ENCODE data around the gene APOA5.
"Not testable (repeated sequence)": the region's sequence is repeated elsewhere in the genome, so short reads cannot be mapped to it uniquely, and the experiment has no call there.

APOA5 gene

DNA sequence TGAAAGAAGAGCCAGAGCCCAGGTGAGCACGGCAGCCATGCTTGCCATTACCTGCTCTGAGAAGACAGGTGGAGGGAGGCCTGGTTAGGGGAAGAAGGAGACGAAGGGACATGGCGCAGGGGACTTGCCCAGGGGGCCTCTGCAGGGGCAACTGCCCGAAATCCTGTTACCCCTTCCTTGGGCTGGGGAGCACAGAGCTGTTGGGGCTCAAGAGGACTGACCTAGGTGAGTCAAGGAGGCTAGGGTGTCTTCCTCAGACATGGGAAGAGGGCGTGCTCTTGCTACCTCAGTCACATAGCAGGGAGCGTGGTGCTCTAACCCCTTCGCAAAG lies at the start of gene APOA5:
TSS of gene APOA5 (minus strand) at position 67 of the 331 bp plus-strand sequence. CDS start at position 48, 19 bp downstream.
- in situ Hi-C loops (cut with MboI; ENCODE audit: low pct_unique_long_range_greater_than_20kb, low sequenced_read_pairs), result no loop called here
- no peak for DNase-seq

DNA sequence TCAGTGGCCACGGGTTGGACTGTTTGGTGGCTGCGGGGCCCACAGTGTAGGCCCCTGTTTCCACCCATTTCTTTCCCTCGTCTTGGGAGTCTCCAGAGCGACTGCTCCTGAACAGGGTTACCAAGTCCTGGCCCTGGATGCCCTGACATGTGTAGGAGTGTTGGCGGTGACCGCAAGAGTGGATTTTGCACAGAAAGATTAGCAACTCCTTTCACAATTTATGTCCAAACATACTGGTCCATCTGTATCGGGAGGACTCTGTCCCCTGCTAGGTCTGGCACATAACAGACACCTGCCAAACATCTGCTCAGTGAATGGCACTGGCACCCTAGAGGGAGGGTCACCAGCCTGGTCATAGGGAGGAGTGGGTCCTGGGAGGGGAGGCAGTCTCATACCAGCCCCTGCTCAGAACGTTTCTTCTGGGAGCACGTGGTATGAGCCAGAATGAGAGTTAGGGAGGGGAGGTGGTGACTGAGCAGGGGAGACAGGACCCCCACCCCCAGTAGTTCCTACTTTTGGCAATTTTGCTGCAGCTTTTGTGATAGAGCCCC lies 49.1 kb upstream of the APOA5 start:
- in situ Hi-C loops (cut with MboI; ENCODE audit: low pct_unique_long_range_greater_than_20kb, low sequenced_read_pairs), result no loop called here
- no peak for DNase-seq

GRCh38 chr11:116840224-116840745 lies 48.6 kb upstream of the APOA5 start:
- in situ Hi-C loops (cut with MboI; ENCODE audit: low pct_unique_long_range_greater_than_20kb, low sequenced_read_pairs), result no loop called here
- DNase-seq, result no peak

- in situ Hi-C loops (cut with MboI; ENCODE audit: low pct_unique_long_range_greater_than_20kb, low sequenced_read_pairs), result no loop called here
- DNase-seq, result no peak
Observed at GRCh38 chr11:116838321-116839084, 46.8 kb upstream of the APOA5 start.

DNA sequence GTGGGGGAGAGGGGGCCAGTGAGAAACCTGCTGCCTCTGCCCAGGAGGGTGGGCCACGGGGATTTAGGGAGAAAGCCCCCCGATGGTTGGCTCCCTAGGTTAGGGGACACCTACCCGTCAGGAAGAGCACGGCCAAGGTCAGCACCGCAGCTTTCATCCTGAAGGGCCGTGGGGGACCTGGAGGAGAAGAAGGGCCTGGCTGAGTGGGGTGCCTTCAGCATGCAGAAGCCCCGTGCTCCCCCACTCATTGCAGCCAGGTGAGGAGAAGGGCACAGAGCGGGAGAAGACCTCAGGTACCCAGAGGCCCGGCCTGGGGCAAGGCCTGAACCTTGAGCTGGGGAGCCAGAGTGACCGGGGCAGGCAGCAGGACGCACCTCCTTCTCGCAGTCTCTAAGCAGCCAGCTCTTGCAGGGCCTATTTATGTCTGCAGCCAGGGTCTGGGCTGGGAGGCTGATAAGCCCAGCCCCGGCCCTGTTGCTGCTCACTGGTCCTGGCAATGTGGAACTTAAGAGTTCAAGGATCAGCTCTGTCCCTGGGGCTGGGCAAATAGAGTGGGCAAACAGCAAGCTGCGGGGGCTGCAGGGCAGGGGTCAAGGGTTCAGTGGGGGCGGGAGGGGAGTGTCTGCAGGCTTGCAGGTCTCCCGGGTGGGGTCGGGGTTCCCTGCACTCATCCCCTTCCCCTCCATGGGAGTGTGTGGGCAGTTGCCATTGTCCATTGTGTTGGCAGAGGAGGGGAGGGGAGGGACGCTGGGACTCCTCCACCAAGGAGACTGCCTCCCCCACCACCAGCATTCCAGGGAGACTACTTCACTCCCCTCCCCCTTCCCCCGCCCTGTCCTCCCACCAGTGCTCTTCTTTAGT lies 45.8 kb upstream of the APOA5 start, which contains the start of gene APOA1:
TSS of gene APOA1 (minus strand) at position 392 of the 861 bp plus-strand sequence. CDS start at position 157, 235 bp downstream.
- in situ Hi-C loops (cut with MboI; ENCODE audit: low pct_unique_long_range_greater_than_20kb, low sequenced_read_pairs), result no loop called here
- DNase-seq, result no peak

DNA sequence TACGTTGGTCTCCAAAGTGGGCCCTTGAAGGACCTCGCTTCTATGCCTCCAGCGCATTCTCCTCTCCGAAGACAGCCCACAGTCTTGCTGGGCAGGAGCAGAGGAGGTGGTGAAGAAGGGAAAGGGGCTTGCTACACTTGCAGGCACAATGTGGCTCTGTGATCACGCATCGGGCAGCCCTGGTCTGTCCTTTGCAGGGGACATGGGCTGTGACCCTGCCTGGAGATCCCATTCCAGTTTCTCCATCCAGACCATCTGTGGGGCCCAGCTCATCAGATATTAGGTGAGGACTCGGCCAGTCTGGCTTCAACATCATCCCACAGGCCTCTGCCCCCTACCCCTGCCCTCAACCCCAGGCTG lies 44.9 kb upstream of the APOA5 start:
- in situ Hi-C loops (cut with MboI; ENCODE audit: low pct_unique_long_range_greater_than_20kb, low sequenced_read_pairs), result no loop called here
- no peak for DNase-seq

DNA sequence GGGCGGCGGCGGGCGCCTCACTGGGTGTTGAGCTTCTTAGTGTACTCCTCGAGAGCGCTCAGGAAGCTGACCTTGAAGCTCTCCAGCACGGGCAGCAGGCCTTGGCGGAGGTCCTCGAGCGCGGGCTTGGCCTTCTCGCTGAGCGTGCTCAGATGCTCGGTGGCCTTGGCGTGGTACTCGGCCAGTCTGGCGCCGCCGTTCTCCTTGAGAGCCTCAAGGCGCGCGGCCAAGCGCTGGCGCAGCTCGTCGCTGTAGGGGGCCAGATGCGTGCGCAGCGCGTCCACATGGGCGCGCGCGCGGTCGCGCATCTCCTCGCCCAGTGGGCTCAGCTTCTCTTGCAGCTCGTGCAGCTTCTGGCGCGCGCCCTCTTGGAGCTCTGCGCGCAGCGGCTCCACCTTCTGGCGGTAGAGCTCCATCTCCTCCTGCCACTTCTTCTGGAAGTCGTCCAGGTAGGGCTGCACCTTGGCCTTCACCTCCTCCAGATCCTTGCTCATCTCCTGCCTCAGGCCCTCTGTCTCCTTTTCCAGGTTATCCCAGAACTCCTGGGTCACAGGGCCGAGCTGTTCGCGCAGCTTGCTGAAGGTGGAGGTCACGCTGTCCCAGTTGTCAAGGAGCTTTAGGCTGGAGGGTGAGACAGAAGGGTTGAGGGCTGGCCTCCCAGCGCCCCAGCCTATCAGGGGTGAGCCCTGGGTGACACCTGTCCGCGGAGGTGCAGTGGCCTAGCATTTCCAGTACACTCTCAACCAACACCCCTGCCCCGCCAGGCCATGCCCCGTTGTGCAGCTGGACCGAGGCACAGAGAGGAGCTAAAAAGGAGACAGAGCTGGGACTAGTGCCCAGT lies 44.3 kb upstream of the APOA5 start:
- in situ Hi-C loops (cut with MboI; ENCODE audit: low pct_unique_long_range_greater_than_20kb, low sequenced_read_pairs), result no loop called here

GRCh38 chr11:116835042-116835772 lies 43.5 kb upstream of the APOA5 start:
- in situ Hi-C loops (cut with MboI; ENCODE audit: low pct_unique_long_range_greater_than_20kb, low sequenced_read_pairs), result no loop called here
- peak; percentile 89 for DNase-seq

More for the DNA sequence above, 44.3 kb upstream of the APOA5 start:
- DNase-seq, result peak; percentile 96

- DNase-seq; in situ Hi-C loops (cut with MboI; ENCODE audit: low pct_unique_long_range_greater_than_20kb, low sequenced_read_pairs): not testable (repeated sequence)
Observed at GRCh38 chr11:116834535-116835041, 42.9 kb upstream of the APOA5 start.

GRCh38 chr11:116833816-116834534 lies 42.3 kb upstream of the APOA5 start:
- DNase-seq, result no peak
- in situ Hi-C loops (cut with MboI; ENCODE audit: low pct_unique_long_range_greater_than_20kb, low sequenced_read_pairs), result no loop called here

DNA sequence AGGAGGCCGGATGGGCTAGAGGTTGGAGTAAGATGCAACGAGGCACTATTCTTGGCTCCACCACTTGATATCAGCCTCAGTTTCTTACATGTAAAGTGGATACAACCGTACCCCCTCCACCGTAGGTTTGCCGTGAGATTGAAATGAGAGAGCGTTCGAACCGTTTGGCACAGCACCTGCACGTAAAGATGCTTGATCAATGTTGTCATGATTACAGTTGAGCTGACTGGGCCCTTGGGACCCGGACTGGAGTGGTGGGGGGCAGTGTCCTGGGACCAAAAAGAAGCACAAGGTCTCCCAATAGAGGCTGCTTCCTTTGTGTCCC lies 41.8 kb upstream of the APOA5 start:
- in situ Hi-C loops (cut with MboI; ENCODE audit: low pct_unique_long_range_greater_than_20kb, low sequenced_read_pairs), result no loop called here
- no peak for DNase-seq

DNA sequence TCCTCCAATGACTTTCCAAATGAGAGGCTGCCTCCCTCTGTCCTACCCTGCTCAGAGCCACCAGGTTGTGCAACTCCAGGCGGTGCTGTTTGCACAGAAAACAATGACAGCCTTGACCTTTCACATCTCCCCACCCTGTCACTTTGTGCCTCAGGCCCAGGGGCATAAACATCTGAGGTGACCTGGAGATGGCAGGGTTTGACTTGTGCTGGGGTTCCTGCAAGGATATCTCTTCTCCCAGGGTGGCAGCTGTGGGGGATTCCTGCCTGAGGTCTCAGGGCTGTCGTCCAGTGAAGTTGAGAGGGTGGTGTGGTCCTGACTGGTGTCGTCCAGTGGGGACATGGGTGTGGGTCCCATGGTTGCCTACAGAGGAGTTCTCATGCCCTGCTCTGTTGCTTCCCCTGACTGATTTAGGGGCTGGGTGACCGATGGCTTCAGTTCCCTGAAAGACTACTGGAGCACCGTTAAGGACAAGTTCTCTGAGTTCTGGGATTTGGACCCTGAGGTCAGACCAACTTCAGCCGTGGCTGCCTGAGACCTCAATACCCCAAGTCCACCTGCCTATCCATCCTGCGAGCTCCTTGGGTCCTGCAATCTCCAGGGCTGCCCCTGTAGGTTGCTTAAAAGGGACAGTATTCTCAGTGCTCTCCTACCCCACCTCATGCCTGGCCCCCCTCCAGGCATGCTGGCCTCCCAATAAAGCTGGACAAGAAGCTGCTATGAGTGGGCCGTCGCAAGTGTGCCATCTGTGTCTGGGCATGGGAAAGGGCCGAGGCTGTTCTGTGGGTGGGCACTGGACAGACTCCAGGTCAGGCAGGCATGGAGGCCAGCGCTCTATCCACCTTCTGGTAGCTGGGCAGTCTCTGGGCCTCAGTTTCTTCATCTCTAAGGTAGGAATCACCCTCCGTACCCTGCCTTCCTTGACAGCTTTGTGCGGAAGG lies 40.9 kb upstream of the APOA5 start:
- DNase-seq, result no peak
- in situ Hi-C loops (cut with MboI; ENCODE audit: low pct_unique_long_range_greater_than_20kb, low sequenced_read_pairs), result no loop called here

GRCh38 chr11:116831790-116832349 lies 40.2 kb upstream of the APOA5 start:
- in situ Hi-C loops (cut with MboI; ENCODE audit: low pct_unique_long_range_greater_than_20kb, low sequenced_read_pairs), result no loop called here

DNA sequence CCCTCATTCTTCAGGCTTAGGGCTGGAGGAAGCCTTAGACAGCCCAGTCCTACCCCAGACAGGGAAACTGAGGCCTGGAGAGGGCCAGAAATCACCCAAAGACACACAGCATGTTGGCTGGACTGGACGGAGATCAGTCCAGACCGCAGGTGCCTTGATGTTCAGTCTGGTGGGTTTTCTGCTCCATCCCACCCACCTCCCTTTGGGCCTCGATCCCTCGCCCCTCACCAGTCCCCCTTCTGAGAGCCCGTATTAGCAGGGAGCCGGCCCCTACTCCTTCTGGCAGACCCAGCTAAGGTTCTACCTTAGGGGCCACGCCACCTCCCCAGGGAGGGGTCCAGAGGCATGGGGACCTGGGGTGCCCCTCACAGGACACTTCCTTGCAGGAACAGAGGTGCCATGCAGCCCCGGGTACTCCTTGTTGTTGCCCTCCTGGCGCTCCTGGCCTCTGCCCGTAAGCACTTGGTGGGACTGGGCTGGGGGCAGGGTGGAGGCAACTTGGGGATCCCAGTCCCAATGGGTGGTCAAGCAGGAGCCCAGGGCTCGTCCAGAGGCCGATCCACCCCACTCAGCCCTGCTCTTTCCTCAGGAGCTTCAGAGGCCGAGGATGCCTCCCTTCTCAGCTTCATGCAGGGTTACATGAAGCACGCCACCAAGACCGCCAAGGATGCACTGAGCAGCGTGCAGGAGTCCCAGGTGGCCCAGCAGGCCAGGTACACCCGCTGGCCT lies 38.7 kb upstream of the APOA5 start:
- in situ Hi-C loops (cut with MboI; ENCODE audit: low pct_unique_long_range_greater_than_20kb, low sequenced_read_pairs), result no loop called here
- no peak for DNase-seq

More at GRCh38 chr11:116831790-116832349, 40.2 kb upstream of the APOA5 start:
- DNase-seq, result no peak

DNA sequence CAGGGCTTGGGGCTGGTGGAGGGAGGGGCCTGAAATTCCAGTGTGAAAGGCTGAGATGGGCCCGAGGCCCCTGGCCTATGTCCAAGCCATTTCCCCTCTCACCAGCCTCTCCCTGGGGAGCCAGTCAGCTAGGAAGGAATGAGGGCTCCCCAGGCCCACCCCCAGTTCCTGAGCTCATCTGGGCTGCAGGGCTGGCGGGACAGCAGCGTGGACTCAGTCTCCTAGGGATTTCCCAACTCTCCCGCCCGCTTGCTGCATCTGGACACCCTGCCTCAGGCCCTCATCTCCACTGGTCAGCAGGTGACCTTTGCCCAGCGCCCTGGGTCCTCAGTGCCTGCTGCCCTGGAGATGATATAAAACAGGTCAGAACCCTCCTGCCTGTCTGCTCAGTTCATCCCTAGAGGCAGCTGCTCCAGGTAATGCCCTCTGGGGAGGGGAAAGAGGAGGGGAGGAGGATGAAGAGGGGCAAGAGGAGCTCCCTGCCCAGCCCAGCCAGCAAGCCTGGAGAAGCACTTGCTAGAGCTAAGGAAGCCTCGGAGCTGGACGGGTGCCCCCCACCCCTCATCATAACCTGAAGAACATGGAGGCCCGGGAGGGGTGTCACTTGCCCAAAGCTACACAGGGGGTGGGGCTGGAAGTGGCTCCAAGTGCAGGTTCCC lies 38.0 kb upstream of the APOA5 start, which contains the start of gene APOC3:
TSS of gene APOC3 (plus strand) at position 383 of the 659 bp plus-strand sequence. CDS start 676 bp downstream, outside the sequence.
- in situ Hi-C loops (cut with MboI; ENCODE audit: low pct_unique_long_range_greater_than_20kb, low sequenced_read_pairs), result no loop called here
- DNase-seq, result no peak

All from KBM-7 (cell line).